GM12891 (cell line): ENCODE measurements around the gene UNK.

Source experiments
- PAX5 ChIP-seq: IDR thresholded peaks from 2 replicates; pipeline ENCODE4 v1.6.1; 2011; ENCODE audit warnings: low read length, moderate library complexity, mild to moderate bottlenecking; ENCODE audit not compliant: insufficient read depth, severe bottlenecking
- POLR2A ChIP-seq: IDR thresholded peaks from 2 replicates; pipeline ENCODE4 v1.6.1; 2011; ENCODE audit warnings: low read depth, low read length, control low read depth
- POLR2AphosphoS5 ChIP-seq: IDR thresholded peaks from 2 replicates; pipeline ENCODE4 v1.6.1; 2011; ENCODE audit warnings: low read depth, low read length, control low read depth
- POU2F2 ChIP-seq: IDR thresholded peaks from 2 replicates; pipeline ENCODE4 v1.6.1; 2011; ENCODE audit warnings: low read depth, mild to moderate bottlenecking, control low read depth, low read length, moderate library complexity
- TAF1 ChIP-seq: IDR thresholded peaks from 2 replicates; pipeline ENCODE4 v1.6.1; 2011; ENCODE audit warnings: low read depth, low read length, control low read depth

DNA sequence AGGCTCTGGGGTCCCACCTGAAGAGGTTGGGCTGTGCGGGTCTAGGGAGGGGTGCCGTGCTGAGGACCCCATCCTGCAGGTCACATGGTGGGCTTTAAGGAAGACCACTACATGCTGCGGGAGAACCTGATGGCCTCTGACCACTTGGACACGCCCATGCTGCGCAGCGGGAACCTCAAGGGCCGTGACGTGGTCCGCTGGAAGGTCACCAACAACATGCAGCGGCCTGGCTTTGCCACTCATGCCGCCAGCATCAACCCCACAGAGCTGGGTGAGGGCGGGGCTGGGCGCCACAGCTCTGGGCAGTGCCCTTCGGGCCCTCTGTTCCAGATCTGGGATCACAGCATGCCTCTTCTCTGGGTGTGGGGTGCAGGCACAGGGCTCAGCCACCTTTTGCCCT lies 44.8 kb upstream of the UNK start:
- TF ChIP-seq TAF1: no peak
- no peak for TF ChIP-seq POLR2A
- TF ChIP-seq POU2F2: no peak
- TF ChIP-seq POLR2AphosphoS5: no peak
- no peak for TF ChIP-seq PAX5
